Measurements from ENCODE around the gene DMD.

DMD gene

DNA sequence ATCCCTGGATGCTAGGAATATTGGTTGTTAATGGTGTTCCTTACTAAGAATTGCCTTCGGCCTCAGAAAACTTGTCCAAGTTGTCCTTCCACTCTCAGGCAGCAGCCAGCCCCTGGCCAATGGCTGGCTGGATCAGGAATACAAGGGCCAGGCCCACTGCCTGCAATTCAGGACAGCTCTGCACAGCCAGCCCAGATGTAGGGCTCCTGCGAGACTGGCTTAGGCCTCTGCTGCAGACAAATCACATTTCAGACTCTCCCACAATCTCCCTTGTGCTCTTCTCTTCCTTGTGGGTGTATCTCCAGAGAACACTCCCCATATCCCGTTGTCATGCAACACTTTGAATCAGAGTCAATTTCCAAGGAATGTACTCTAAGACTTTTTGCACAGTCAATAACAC lies 1391.9 kb downstream of the DMD start:
- no peak for DNase-seq

DNA sequence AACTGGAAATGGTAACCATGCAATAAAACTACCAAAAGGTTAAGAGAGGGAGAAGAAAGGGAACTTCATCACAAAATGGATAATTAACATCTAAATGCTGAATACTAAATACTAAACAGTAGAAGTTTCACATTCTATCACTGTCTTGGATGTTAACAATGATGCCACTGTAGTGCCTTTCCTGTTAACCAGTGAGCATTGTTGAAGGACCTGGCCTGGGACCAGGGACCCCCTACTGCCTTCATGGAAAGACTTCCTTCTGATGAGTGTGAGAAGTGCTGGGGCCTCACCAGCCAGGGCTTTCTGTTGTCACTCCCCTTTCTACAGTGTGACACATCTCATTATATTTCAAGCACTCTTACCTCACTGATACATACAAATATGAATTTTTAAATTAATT lies 1400.2 kb downstream of the DMD start:
- no peak for DNase-seq

DNA sequence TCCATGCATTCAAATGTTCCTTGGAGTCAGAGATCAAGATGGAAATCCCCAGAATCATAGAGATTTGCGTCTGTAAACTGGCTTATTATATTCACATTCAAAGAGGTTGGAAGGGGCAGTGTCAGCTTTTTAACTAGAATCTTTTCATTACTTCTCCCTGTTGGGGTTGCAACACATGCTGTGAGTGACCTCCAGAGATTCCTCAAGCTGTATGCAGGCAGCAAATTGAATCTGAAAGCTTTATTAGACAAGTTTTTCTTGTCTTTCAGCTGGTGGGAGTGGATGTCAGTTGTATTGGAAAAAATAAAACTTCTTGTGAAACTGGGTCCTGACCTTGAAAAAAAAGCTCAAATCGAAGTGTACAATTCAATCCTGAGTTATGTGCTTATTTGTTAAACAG lies 1403.0 kb downstream of the DMD start:
- DNase-seq = no peak

DNA sequence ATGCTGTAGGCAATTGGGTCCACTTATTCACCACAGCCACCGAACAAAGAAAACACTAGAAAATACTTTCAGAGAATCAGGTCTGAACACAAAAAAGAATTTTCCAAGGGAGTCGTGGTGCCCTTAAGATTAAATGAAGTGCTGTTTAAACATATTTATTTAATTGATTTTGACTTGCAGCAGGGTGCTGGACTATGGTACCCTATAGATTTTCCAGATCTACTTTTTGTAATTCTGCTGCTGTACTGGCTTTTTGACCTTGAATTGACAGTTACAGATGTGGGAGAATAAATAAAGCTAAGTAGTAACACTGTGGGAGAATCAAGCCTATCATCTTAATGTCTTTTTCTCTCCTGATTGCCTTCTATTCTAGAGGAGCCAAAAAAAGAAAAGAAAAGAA lies 1404.2 kb downstream of the DMD start:
- no peak for DNase-seq

DNA sequence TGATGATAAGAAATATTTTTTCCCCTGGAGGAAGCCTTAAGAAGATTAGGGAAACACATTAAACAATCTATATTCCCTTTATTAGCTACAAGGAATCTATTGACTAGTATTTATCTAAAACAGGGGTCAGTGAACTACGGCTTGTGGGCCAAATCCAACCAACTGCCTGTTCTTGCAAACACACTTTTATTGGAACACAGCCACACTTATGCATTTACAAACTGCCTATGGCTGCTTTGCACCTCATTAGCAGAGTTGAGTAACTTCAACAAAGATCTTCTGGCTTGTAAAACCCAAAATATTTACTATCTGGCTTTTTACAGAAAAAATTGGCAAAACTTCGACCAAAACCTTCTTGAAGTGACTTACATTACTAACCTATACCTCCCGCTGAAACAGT lies 1405.6 kb downstream of the DMD start:
- no peak for DNase-seq

- DNase-seq = no peak
Observed at GRCh38 chrX:31800219-31800618, 1411.1 kb downstream of the DMD start.

DNA sequence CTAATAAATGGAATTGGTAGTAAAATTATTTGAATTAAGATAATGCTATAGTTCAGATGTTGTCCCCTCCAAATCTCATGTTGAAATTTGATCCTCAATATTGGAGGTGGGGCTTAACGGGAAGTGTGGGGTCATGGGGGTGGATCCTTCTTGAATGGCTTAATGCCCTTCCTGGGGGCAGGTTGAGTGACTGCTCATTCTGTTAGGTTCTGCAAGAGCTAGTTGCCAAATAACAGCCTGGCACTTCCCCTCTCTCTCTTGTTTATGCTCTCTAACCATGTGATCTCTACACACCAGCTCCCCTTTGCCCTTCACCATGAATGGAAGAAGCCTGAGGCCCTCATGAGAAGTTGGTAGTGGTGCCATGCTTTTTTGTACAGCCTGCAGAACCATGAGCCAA lies 1414.7 kb downstream of the DMD start:
- DNase-seq = no peak

GRCh38 chrX:31747411-31747810 lies 1463.9 kb downstream of the DMD start:
- DNase-seq = no peak

DNA sequence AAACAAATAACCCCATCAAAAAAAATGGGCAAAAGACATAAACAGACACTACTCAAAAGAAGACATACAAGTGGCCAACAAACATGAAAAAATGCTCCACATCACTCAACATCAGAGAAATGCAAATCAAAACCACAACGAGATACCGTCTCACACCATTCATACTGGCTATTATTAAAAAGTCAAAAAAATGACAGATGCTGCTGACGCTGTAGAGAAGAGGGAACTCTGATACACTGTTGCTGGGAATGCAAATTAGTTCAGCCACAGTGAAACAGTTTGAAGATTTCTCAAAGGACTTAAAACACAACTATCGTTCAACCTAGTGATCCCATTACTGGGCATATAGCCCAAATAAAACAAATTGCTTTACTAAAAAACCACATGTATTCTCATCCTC lies 1468.3 kb downstream of the DMD start:
- DNase-seq = no peak

DNA sequence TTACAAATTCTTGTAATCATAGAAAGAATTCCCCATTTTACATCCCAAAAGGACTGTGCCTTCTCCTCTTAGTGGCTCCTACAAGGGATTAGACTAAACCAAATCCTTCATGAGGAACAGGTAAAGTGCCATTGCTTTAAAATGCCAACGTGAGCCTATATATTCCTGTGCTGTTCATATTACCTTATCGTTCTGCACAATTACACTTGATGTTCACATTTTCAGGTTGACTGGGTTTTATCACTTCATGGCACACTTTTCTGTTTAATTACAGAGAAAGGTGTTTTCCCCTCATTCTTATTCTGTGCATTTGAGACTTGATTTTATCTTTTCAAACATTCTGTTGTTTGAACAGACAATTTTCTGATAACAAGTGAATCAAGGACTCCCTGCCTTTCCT lies 1493.9 kb downstream of the DMD start:
- DNase-seq = no peak

- DNase-seq = no peak
Observed at GRCh38 chrX:31715675-31716074, 1495.7 kb downstream of the DMD start.

GRCh38 chrX:31714797-31715196 lies 1496.6 kb downstream of the DMD start:
- DNase-seq = no peak

- no peak for DNase-seq
Observed at GRCh38 chrX:31713120-31713519, 1498.2 kb downstream of the DMD start.

DNA sequence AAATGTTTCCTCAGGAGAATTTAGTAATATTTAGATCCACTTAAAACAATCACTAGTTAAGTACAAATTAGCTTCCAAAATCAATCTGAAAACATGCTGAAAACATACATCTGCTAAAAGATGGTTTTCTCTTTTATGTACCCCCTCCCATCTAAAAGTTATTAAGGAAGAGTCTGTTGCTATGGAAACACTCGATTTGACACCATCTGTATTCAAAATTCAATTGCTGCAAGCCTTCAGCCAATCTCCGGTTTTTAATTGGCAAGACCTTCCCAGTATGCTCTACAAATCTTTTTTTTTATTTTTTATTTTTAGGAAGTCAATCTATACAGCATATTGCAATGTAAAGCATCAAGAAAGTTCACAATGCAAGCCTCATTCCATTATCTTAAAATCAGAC lies 1500.2 kb downstream of the DMD start:
- no peak for DNase-seq

GRCh38 chrX:31708116-31708515 lies 1503.2 kb downstream of the DMD start:
- DNase-seq = no peak

DNA sequence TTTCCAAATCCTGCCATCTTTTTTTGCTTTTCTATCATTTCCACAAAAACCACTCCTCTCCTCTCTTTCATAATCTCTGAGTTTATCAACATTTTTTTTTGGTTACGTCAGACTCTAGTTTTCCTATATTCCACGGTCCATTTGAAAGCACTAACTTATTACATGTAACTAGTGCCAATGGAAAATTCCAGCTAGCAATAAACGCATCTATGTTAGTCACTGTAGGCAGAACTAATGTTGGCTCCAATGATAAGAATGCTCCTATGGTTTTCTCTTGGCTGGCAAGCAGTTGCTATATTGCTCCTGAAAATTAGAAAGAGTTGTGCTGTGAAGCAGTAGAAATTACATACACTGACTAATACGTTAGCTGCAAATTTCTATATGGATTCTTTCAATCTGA lies 1504.9 kb downstream of the DMD start:
- no peak for DNase-seq

- DNase-seq = no peak
Observed at GRCh38 chrX:31705816-31706215, 1505.5 kb downstream of the DMD start.

GRCh38 chrX:31704938-31705337 lies 1506.4 kb downstream of the DMD start:
- DNase-seq = no peak

GRCh38 chrX:31702222-31702621 lies 1509.1 kb downstream of the DMD start:
- DNase-seq = no peak

DNA sequence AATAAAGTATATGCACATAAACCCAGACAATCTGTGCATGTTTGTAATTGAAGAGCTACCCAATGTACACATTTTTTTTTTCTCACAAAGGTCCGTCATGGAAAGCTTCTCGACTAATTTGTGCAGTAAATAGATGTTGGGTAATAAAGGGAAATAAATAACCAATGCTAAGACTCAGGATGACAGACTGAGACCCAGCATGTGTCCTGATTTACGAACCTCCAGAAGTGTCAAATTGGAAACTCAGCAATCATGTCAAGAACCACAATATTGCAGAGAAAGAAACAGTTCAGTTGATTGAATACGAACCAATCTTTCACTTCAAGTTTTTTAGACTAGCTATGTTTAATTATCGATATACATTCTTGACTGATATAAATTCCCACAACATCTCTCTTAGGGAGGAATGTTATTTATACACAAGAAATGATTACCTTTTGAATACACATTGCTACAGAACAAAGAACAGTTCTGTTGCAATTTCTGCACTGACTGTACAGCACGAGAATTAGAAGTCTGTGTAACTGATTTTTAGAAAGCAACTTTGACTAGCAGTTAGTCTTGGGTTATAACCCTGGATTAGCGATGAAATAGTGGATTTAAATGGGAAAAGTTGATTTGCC lies 1513.9 kb downstream of the DMD start:
- no peak for DNase-seq

DNA sequence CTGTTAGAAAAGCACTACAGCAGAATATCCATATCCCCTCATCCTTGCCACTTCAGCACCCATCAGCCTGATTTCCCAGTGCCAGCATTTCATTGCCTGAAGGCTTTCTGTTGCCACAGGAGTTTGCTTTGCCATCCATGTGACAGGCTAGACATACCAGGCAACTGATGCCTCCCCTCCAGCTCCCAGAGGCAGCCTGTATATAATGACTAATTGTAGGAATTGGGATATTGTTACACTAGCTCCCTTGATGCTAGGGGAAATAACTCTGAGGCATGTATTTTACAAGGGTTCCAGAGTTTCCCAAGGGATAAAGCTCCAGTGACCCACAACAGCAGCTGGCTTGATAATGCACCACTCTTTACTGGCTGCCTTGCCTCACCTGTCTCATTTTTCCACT lies 1531.5 kb downstream of the DMD start:
- DNase-seq = no peak

DNA sequence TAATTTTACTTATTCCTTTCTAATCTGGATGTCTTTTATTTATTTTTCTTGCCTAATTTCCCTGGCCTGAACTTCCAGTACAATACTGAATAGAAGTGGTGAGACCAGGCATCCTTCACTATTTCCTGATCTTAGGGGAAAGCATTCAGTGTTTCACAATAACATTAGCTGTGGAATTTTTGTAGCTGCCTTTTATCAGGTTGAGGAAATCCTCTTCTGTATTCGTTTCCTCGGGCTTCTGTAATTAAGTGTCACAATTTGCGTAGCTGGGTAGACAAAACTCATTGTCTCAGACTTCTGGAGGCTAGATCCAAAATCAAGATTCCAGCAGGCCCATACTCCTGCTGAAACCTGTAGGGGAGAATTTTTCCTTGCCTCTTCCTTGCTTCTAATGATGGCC lies 1541.1 kb downstream of the DMD start:
- DNase-seq = no peak

DNA sequence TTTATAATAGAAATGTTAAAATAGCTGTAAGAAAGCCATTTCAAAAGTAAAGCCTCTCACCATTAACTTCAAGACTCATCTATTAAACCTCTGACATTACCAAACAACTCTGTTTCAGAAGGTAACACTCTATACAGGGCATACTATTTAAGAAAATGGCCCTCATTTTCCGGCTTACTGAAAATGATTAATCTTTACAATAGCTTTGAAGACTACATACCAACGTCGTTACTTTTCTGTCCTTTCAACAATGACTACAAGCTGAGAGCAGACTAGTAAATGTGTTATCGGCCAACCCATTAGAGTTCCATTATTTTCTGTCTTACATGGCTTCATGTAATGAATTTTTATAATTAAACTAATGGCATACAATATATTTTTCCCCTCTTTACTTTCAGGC lies 1545.9 kb downstream of the DMD start:
- no peak for DNase-seq

GRCh38 chrX:31663172-31663571 lies 1548.2 kb downstream of the DMD start:
- DNase-seq = no peak

- DNase-seq = no peak
Observed at GRCh38 chrX:31661280-31661810, 1550.0 kb downstream of the DMD start.

DNA sequence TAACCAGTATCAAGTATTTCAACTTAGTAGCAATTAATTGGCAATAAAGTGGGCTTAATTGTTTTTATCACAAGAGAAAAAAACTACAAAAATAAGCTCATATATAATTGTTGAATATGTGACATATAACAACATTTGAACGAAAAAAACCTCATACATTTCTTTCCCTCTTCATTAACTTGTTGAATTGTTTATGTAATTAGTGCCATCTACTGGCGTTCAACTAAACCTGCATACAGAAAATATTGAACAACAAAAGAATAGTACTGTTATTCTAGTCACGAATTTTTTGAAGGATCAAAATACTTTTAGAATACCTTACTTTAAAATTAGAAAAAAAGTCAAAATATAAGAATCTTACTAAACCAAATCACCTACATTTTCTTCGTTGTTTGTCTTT lies 1553.0 kb downstream of the DMD start:
- DNase-seq = no peak
